ENCODE data around the gene ACAA1. TPM values are rescaled to one million over a fixed set of nuclear protein-coding genes. Genes with fewer than 3 reads are reported as not detected.
A peak's percentile ranks its signal among the peaks of the same experiment; 100 is the strongest.

ACAA1 gene
- total and polyA plus RNA-seq, 2 donors (not counting 1 experiment from before 2014, with no cell fraction given): 98.4 to 143 TPM

DNA sequence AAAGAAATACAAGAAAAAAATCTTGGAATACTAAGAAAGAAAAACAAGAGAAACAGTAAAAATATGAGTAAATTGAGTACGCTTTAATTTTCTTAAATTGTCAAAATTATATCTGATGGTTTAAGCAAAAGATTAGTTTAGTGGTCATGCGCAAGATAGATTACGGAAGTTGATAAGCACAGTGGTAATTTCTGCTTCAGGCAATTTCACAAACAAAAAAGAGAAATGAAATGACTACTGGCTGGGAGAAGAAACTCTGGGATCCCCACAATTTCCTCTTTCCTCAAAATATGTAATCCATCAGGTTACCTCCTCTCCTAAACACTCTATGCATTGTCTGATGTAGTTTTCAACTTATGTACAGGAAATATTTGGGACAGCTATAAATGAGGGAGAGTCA lies 10.5 kb upstream of the ACAA1 start:
- Histone ChIP-seq H3K79me2 (ENCODE audit: control insufficient read depth, insufficient read depth, low read length) (no peaks in the 10 kb centered on the region), H2AFZ (ENCODE audit: insufficient read depth, low read depth, low read length, poor library complexity, severe bottlenecking) (no peak overlapping the region), H3K27ac (ENCODE audit: low read length in 2 of 2) (peak overlapping the region in 1 of 2 donors; percentile 65), H3K9ac (ENCODE audit: low read length) (no peak overlapping the region), H3K36me3 (replicated peaks in 1 of 2; ENCODE audit: control extremely low read depth in 1 of 2, control insufficient read depth in 1 of 2, extremely low read depth in 1 of 2, insufficient read depth in 2 of 2, low read length in 1 of 2) (peaks cover 1 to 2% of the 10 kb centered on the region in 2 experiments), H3K27me3 (replicated peaks in 1 of 4; ENCODE audit: control extremely low read depth in 1 of 4, control insufficient read depth in 3 of 4, insufficient read depth in 4 of 4, low read length in 3 of 4) (no peaks in the 10 kb centered on the region), H3K9me3 (ENCODE audit: control extremely low read depth in 1 of 3, control insufficient read depth in 2 of 3, insufficient read depth in 1 of 3, low read length in 2 of 3) (peaks cover 4 to 11% (median 8%) of the 10 kb centered on the region in 3 donors), H3K4me3 (ENCODE audit: control extremely low read depth in 1 of 5, extremely low read depth in 1 of 5, insufficient read depth in 1 of 5, low read depth in 2 of 5, low read length in 4 of 5) (no peak overlapping the region), H3K4me2 (replicated peaks; ENCODE audit: low read depth, low read length, poor library complexity, severe bottlenecking) (no peak overlapping the region), H3K4me1 (ENCODE audit: control insufficient read depth in 2 of 2, insufficient read depth in 2 of 2, low read length in 2 of 2) (peaks cover 18 to 33% of the 10 kb centered on the region in 2 donors), H4K20me1 (ENCODE audit: control insufficient read depth, insufficient read depth, low read length, poor library complexity, severe bottlenecking) (no peaks in the 10 kb centered on the region)
- DNase-seq (no peak), ATAC-seq (ENCODE audit: low read depth) (no peak)
- TF ChIP-seq, protein P1, sequence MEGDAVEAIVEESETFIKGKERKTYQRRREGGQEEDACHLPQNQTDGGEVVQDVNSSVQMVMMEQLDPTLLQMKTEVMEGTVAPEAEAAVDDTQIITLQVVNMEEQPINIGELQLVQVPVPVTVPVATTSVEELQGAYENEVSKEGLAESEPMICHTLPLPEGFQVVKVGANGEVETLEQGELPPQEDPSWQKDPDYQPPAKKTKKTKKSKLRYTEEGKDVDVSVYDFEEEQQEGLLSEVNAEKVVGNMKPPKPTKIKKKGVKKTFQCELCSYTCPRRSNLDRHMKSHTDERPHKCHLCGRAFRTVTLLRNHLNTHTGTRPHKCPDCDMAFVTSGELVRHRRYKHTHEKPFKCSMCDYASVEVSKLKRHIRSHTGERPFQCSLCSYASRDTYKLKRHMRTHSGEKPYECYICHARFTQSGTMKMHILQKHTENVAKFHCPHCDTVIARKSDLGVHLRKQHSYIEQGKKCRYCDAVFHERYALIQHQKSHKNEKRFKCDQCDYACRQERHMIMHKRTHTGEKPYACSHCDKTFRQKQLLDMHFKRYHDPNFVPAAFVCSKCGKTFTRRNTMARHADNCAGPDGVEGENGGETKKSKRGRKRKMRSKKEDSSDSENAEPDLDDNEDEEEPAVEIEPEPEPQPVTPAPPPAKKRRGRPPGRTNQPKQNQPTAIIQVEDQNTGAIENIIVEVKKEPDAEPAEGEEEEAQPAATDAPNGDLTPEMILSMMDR (IDR thresholded peaks at IDR 0.05): no peak
- no peak for TF ChIP-seq EZH2 (IDR thresholded peaks at IDR 0.05; ENCODE audit: borderline replicate concordance, insufficient read depth, low read depth, low read length, poor library complexity, severe bottlenecking)
- ChIA-PET POLR2A (no interaction called here), CTCF (interaction anchor here (0.6 to 1.6 kb wide), 3 partner anchors 11 to 20 kb away, joined by 3 read pairs; partner anchors contain the start of genes ACAA1 and OXSR1)
- no peak overlapping the region for H3K27ac Mint-ChIP-seq
- H3K27me3 Mint-ChIP-seq: no peaks in the 10 kb centered on the region
- peaks cover 43% of the 10 kb centered on the region for H3K4me1 Mint-ChIP-seq
- H3K9me3 Mint-ChIP-seq (ENCODE audit: insufficient read depth): peaks cover 4% of the 10 kb centered on the region
- WGBS (ENCODE audit: insufficient coverage): no CpG with 5 or more reads among the region's 3 CpGs
- H3K4me3 Mint-ChIP-seq: no peak overlapping the region
- intact Hi-C loops (cut with micrococcal nuclease): no loop called here

DNA sequence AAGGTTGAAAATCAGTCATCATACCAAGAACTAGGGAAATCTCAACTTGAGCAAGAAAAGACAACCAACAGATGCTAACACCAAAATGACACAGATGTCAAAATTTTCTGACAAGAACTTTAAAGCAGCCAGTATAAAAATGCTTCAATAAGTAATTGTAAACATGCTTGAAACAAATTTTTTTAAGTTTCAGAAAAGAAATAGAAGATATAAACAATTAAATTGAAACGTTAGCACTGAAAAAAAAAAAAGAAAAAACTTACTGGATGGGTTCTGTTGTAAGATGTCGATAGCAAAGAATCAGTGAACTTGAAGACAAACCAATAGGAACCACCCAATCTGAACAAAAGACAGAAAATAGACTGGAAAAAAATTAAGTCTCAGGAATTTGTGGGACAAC lies 9.6 kb upstream of the ACAA1 start:
- H3K4me1 Mint-ChIP-seq: peaks cover 44% of the 10 kb centered on the region
- Histone ChIP-seq H3K4me2 (replicated peaks; ENCODE audit: low read depth, low read length, poor library complexity, severe bottlenecking) (no peak overlapping the region), H3K4me3 (ENCODE audit: control extremely low read depth in 1 of 5, extremely low read depth in 1 of 5, insufficient read depth in 1 of 5, low read depth in 2 of 5, low read length in 4 of 5) (no peak overlapping the region), H3K27me3 (replicated peaks in 1 of 4; ENCODE audit: control extremely low read depth in 1 of 4, control insufficient read depth in 3 of 4, insufficient read depth in 4 of 4, low read length in 3 of 4) (no peaks in the 10 kb centered on the region), H3K9me3 (ENCODE audit: control extremely low read depth in 1 of 3, control insufficient read depth in 2 of 3, insufficient read depth in 1 of 3, low read length in 2 of 3) (peaks cover 4 to 11% (median 7%) of the 10 kb centered on the region in 3 donors), H3K36me3 (replicated peaks in 1 of 2; ENCODE audit: control extremely low read depth in 1 of 2, control insufficient read depth in 1 of 2, extremely low read depth in 1 of 2, insufficient read depth in 2 of 2, low read length in 1 of 2) (peaks cover 4 to 10% of the 10 kb centered on the region in 2 experiments), H3K9ac (ENCODE audit: low read length) (no peak overlapping the region), H3K79me2 (ENCODE audit: control insufficient read depth, insufficient read depth, low read length) (no peaks in the 10 kb centered on the region), H3K27ac (ENCODE audit: low read length in 2 of 2) (no peak overlapping the region), H4K20me1 (ENCODE audit: control insufficient read depth, insufficient read depth, low read length, poor library complexity, severe bottlenecking) (no peaks in the 10 kb centered on the region), H2AFZ (ENCODE audit: insufficient read depth, low read depth, low read length, poor library complexity, severe bottlenecking) (no peak overlapping the region), H3K4me1 (ENCODE audit: control insufficient read depth in 2 of 2, insufficient read depth in 2 of 2, low read length in 2 of 2) (peaks cover 18 to 28% of the 10 kb centered on the region in 2 donors)
- peaks cover 4% of the 10 kb centered on the region for H3K9me3 Mint-ChIP-seq (ENCODE audit: insufficient read depth)
- ChIA-PET POLR2A (no interaction called here), CTCF (no interaction called here)
- no peak for TF ChIP-seq EZH2 (IDR thresholded peaks at IDR 0.05; ENCODE audit: borderline replicate concordance, insufficient read depth, low read depth, low read length, poor library complexity, severe bottlenecking)
- TF ChIP-seq, protein P1 (IDR thresholded peaks at IDR 0.05): no peak
- no peak overlapping the region for H3K27ac Mint-ChIP-seq
- DNase-seq: no peak
- H3K4me3 Mint-ChIP-seq: no peak overlapping the region
- no peak for ATAC-seq (ENCODE audit: low read depth)
- intact Hi-C loops (cut with micrococcal nuclease): no loop called here
- no peaks in the 10 kb centered on the region for H3K27me3 Mint-ChIP-seq
- no CpG with 5 or more reads among the region's 2 CpGs for WGBS (ENCODE audit: insufficient coverage)

Measured in B cell (primary cell).